Left forelimb (tissue), 1 donor: ENCODE measurements around the gene STK25.
"Not testable (repeated sequence)": the region's sequence is repeated elsewhere in the genome, so short reads cannot be mapped to it uniquely, and the experiment has no call there.

Source experiments
- DNase-seq: peaks from one replicate; pipeline ENCODE4 v3.0.0-alpha.2; 2018; ENCODE audit warnings: low spot score

STK25 gene

DNA sequence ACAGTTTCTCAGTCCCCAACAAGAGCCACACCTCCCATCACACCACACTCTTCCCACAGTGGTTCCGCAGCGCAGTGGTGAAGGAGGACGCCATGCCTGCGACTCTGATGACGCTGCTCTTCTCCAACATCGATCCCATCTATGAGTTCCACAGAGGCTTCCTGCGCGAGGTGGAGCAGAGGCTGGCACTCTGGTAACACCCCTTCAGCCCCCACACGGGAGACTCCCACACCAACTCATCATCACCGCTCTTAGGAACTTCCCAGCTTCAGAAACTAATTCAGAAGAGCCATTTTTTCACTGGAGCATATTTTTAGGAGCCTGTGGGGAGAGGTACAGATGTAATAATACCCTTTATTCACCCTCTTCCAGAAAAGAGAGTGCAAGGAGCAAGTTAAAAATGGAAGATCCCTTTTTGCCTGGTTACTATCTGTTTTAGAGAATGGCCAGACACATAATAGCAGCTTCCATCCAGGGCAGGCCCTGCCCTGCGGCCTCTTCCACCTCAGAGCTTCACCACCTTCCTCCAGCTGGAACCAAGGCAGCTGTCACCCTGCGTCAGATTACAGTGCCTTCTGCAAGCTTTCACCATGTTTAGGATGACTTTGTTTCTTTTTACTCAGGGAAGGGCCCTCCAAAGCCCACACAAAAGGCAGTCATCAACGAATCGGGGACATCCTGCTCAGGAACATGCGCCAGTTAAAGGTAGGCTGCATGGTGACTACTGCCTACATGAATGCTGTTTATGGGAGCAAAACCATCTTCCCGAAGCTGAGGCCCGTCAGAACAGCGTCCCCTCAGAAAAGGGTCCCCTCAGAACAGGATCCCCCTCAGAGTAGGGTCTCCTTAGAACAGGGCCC is 44.9 kb downstream of the STK25 start:
- no peak for DNase-seq

DNA sequence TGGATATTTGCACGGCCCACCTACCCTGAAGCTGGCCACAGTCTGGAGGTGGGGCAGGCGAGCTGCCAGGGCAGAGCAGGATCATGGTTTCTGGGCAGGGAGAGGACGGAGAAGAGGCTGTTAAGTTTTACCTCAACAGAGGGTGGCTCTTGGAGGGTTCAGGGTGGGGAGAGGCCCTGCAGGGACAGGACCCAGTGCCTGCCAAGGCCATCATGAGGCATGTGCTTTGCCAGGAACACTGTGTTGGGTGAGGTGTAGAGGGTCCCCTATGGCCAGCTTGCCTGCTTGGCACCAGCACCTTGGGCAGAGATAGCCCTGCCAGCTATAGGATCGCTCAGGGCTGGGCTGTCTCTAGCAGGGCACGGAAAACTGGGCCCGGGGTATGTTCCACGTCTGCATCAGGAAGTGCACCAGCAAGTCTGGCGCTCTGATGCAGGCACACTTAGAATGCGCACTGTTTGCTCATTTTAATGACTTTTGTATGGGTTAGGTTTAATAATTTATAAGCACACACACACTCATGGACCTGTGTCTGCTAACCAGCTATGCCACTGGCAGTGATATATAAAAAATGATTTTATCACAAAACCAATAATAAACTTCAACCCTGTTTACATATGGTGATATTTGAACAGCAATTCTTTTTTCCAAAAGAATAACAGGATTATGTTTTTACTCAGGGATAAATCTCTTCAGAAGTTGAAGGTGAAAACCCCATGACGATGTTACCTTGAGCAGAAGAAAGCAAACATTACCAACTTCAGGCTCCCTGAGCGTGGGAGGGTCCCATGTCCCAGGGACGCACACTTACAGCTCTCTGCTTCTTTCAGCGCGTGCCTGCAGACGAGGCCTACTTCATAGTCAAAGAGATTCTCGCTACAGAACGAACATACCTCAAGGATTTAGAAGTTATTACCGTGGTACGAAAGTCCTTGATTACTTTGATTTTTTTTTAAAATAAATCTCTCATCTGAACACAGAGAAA is 46.4 kb downstream of the STK25 start:
- no peak for DNase-seq

DNA sequence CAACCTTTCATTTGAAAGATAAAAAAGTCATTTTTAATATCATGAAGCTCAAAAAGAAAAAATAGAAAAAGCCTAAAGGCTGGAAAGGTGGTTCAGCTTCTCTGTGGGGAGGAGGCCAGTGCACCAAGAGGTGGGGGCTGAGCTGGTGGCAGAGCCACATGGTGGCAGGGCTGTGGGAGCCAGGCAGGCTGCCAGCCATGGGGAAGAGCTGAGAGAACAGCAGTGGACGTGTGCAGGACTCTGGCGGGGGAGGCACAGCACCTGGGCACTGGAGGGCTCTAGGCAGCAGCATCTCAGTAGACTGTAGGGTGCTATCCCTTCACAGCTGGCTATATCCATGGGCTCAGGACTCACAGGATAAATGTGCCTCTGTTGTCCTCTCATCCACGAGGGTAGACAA is 47.8 kb downstream of the STK25 start:
- DNase-seq, result no peak

DNA sequence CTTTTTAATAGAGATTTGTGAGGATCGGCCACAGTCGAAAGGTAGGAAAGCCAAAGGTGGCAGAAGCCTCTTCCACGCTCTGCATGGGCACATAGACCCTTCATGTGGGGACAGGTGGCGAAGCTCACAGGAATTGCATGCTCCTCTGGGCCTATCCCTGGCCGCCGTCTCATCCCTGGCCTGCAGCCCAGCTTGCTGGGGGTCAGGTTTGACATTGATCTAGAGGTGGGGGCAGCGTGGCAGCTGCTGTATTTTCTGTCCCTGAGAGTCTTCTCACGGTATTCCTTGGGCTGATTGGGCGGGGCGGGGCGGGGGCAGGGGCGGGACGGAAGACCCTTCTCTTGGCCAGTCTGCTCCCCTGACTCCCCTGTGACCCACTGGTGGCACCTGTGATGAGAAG is 48.9 kb downstream of the STK25 start:
- DNase-seq, result no peak

DNA sequence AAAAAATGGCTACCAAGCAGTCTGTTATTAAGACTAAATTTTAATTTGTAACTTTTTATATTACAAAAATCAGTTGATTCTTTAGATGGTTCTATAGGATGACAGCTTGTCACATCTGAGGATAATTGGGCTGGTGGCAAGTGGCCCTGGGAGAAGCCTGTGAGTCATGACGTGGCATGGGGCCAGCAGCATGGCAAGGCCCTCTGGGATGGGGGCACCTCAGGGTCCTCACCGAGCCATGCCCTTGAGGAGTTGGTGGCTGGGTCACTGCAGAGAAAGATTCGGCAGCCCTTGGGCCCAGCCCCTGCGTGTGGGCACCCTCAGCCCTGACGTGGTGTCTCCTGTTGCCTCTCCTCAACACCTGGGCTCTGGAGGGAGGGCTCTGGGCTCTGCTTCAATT is 49.7 kb downstream of the STK25 start:
- no peak for DNase-seq

DNA sequence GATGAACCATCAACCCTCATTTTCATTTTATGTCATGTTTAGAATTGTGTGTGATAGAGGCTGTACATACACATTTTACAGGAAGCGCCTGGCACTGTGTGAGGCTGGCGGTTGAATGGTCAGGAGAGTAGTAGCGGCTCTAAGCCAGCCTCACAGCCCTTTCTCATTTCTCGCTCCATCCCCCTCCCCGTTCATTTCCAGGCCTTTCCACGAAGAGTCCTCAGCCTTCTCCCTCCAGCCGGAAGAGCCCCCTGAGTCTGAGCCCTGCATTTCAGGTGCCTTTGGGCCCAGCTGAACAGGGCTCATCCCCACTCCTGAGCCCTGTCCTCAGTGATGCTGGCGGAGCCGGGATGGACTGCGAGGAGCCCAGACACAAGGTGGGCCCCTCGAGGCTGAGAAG is 51.8 kb downstream of the STK25 start:
- DNase-seq, result no peak

DNA sequence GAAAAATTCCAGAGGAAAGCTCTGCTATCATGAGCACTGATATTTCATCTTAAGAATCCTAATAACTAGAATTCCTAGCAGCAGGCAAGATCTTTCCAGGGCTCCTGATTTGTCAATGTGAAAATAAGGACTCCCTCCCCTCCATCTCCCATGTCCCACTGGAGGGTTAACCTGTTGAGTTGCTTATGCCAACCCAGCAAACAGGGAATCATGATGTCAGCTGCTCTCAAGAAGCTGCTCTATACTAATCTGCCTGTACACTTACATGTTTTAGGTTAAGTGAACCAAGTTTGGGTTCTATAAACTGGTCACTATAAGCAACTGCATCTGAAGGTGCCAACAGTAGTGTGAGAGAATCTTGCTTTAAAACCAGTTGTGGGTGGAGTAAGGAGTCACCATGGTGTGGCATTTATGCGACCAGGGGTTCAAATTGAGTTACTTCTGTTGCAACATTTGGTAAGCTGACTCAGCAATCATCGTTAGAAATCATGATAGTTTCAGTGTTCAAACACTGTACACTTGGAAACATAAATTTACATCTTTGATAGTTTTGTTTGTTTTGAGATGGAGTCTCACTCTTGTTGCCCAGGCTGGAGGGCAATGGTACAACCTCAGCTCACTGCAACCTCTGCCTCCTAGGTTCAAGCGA is 53.4 kb downstream of the STK25 start:
- no peak for DNase-seq

DNA sequence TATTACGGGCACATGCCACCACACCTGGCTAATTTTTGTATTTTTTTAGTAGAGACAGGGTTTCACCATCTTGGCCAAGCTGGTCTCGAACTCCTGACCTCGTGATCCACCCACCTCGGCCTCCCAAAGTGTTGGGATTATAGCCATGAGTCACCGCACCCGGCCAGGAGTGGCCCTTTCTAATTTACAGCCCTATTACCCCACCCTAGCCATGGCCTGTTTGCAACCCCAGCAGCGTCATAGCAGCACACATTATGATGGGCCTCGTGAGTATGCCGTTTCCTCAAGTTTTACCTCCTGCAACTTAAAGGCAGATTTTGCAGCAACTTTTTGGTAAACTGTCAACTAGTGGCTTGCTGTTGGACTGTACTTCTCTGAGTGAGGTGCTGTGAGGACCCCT is 54.5 kb downstream of the STK25 start:
- DNase-seq, result not testable (repeated sequence)

DNA sequence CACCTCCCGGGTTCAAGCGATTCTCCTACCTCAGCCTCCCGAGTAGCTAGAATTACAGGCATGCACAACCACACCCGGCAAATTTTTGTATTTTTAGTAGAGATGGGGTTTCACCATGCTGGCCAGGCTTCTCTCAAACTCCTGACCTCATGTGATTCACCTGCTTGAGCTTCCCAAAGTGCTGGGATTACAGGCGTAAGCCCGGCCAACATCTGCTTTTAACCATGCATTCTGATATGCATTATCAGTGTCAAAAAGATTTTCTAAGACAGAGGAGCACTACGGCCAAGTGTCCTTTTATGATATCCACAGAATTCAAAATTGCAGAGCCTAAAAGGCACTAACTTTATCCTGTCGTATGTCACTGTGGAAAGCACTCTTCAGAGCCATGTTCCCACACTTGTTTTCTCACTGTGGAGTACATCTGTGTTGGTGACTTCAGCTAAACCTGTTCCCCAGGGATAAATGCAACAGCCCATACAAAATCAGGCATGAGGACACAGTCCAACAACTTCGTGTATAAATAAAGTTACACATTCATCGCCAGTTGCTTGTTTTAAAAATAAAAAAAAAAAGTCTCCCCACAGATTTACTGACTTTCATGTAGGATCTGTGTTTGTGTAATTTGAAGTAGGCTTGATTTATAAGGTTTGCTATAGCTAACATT is 56.4 kb downstream of the STK25 start:
- no peak for DNase-seq

DNA sequence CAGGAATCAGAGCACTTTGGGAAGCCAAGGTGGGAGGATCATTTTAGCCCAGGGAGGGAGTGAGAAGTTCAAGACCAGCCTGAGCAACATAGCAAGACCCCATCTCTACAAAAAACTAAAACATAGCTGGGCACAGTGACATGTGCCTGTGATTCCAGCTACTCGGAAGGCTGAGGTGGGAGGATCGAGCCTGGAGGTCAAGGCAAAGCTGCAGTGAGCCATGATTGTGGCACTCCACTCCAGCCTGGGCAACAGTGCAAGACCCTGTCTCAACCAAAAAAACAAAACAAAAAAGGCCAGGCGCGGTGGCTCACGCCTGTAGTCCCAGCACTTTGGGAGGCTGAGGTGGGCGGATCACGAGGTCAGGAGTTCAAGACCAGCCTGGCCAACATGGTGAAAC is 58.3 kb downstream of the STK25 start:
- DNase-seq, result not testable (repeated sequence)

DNA sequence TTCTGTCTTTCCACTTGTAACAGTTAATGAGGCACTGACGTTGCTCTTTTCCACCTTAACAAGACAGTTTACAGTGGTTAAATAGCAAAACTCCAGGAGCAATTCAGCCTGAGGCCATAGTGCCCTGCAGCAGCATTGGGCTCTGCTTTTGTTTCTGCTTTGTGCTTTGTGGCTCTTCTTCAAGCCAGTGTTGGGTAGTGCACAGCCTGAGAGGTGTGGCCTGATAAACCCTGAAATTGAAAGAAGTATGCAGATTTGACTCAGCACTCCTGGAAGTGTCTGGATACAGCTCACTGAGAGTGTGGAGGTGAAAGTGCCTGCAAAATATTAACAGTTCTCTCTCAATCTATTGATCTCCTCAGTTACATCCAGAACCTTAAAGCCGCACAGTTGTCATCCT is 63.0 kb downstream of the STK25 start:
- no peak for DNase-seq

DNA sequence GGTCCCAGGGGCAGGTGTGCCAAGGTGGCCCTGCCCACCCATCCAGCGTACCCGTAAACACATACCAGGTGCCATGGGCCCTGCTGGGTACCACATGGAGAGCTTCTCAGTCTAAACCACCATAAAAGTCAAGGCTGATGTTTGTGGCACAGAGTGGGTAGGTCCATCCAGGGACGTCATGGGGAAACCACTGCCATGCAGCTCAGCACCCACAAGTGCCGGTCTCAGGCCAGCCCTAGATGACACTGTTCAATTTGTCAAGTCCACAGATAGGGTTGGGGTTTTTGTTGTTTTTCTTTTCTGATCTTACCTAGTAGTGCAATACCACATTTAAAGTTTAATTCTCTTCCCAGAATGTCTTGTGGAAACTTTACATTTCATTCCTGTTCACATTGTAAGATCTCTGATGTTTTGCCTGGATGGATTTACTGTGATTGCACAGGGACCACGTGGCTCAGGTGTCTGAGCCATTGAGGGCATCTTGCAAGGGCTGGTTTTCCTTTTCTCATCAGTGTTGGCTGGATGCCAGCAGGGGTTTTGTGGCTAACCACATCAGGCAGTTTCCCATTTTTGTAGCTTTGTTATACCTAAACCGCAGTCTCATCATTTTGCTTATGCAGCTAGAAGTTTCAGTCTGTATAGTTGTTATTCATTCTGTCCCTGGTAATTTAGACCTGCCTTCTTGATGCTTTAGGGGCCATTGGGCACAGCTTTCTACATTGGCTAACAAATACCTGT is 64.7 kb downstream of the STK25 start:
- no peak for DNase-seq
